Anterior cingulate cortex (tissue), 58 donors: ENCODE results near the gene FAM219A.
A peak's percentile ranks its signal among the peaks of the same experiment; 100 is the strongest.
"Not testable (repeated sequence)": the region's sequence is repeated elsewhere in the genome, so short reads cannot be mapped to it uniquely, and the experiment has no call there.

Experiments
- DNase-seq, 58 donors: peaks; one replicate each; lab custom pipeline; 2025; lab: John Stamatoyannopoulos, UW

Gene FAM219A

DNA sequence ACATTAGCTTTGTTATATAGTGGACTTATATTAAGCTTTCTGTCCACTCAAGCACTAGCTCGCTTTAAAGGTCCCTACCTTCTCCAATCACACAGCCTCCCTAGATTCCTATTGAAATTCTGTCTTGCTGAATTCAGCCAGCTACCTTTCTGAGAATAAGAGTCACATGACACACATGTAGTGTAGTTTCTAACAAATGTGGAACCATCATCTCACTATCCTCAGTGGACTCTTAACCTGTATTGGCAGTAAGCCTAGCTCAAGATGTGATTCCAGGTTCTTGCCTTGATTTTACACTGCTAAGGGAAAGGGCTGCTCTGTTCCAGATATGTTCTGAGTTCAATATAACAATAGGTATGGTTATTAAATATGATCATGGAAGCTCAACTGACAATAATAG, 11.4 kb downstream of the FAM219A start:
- no peak for DNase-seq

DNA sequence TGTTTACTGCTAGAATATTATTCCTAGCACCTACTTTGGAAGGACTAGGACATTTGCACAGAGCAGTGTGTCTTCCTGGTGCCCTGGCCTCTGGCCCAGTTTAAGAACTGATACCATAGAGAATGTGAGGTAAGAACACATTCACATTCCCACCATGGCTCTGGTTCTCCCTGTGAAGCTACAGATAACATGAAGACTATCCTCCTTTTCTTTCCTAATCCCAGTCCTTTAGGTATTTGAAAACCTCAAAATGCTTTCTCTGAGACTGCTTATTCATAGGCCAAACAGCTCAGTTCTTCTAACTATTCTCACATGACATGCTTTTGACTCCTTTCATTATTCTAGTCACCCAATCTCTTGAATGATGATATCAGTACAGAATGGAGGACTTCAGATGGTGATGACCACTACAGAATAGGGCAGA, 11.9 kb downstream of the FAM219A start:
- DNase-seq: no peak

DNA sequence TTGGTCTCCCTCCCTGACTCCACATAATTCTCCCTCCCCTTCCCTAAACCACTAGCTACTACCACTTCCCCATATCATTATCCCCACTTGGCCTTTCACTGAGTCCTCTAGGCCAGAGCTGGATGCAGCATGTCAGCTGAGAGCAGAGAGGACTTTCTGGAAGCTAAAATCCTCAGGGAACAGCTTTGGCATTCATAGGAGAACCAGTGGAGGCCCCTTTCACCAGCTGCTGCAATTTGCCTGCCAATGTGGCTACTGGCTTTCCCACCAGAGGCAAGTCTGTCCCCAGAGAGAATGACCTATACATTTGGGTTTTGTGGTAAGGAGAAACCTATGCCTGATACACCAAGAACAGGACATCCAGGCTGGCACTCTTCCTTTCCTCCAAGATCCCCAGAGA, 14.4 kb downstream of the FAM219A start:
- no peak for DNase-seq

DNA sequence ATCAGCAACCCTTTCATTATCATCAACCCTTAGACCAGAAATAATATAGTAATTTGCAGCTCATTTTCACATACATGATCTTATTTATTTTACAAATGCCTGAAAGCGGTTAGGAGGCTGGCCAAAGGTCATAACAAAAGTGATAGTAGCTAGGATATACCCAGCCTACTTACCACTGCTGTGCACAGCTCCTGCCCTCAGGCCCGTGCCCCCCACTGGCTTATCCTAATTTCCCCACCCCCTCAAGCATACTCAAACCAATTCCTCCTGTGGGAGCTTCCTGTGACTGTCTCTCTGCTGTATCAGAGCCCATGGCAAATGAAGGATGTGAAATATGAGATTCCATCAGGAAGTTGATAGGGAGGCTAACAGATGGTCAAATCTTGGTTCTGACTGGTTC, 14.8 kb downstream of the FAM219A start:
- DNase-seq: no peak

DNA sequence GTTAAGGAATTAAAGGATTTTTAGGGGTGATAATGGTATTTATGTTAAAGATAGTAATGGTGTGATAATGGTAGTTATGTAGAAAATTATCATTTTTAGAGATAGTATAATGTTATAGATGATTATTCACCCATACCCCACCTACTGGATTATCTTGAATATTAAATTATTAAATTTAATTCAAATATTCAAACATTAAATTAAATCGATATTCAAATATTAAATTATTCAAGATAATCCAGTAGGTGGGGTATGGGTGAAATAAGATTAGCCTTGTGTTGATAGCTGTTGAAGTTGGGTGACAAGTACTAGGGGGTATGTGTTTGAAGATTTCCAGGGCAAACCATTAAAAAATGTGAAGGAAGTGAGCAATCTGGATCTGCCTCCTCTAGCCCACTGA, 15.6 kb downstream of the FAM219A start:
- DNase-seq: no peak

DNA sequence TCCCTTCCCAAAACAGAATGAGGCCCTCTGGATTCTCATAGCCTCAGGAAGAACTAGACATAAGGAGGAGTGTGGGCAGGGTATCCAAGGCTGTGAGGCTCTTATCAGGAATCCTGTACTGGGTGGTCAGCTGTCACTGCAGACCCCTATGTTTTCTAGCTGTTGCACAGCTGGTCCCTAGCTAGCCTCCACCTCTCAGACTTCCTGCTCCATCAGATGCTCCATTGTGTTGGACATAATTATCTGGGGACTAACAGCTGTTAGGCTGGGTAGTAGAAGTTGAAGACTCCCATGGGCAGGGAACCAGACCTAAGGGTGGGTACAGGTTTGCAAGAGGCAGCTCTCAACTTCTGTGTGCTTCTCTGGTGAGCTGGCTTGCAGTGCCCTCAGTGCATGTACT, 18.4 kb downstream of the FAM219A start:
- no peak for DNase-seq

DNA sequence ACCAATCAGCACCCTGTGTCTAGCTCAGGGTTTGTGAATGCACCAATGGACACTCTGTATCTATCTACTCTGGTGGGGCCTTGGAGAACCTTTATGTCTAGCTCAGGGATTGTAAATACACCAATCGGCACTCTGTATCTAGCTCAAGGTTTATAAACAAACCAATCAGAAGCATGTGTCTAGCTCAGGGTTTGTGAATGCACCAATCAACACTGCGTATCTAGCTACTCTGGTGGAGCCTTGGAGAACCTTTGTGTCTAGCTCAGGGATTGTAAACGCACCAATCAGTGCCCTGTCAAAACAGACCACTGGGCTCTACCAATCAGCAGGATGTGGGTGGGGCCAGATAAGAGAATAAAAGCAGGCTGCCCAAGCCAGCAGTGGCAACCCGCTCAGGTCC, 19.9 kb downstream of the FAM219A start:
- DNase-seq: not testable (repeated sequence)

DNA sequence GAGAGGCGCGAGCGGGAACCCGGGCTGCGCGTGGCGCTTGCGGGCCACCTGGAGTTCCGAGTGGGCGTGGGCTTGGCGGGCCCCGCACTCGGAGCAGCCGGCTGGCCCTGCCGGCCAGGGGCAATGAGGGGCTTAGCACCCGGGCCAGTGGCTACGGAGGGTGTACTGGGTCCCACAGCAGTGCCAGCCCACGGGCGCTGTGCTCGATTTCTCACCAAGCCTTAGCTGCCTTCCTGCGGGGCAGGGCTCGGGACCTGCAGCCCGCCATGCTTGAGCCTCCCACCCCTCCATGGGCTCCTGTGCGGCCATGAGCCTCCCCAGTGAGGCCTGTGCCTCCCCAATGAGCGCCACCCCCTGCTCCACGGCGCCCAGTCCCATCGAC, 20.5 kb downstream of the FAM219A start:
- DNase-seq: not testable (repeated sequence)

DNA sequence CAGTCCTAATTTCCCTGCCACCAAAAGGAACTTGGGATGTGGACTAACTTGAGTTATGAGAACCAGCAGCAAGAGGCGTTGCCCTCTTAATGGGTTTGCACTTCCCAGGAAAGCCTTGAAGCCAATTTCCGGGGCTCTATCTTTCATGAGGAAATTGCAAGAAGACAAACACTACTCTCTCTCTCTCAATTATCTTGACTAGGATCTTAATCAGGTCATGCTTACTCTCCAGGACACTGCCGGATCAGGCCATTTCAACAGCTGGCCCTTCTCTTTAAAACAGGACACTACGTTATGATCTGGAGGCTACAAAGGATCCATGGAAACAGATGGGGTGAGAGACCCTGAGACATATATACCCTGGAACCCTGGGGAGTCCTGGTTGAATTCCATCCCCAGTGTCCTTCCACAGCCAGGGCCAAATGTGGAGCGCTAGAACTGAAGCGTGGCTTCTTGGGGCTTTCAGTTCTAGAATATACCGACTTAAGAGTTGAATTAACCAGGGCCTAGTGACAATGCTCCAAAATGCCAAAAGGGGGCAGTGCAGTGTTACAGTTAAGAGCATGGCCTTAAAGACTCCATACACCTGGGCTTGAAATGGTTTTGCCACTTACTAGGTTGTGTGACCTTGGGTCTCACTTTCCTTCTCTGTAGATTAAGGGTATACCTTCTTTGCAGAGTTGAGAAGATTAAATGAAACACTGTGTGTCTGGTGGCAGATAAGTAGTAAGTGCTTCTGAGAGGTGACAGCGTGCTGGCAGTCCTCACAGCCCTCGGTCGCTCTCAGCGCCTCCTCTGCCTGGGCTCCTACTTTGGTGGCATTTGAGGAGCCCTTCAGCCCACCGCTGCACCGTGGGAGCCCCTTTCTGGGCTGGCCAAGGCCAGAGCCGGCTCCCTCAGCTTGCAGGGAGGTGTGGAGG, 21.1 kb downstream of the FAM219A start:
- peak in 22 of 58 donors; percentile 1 to 59 (median 16) for DNase-seq

DNA sequence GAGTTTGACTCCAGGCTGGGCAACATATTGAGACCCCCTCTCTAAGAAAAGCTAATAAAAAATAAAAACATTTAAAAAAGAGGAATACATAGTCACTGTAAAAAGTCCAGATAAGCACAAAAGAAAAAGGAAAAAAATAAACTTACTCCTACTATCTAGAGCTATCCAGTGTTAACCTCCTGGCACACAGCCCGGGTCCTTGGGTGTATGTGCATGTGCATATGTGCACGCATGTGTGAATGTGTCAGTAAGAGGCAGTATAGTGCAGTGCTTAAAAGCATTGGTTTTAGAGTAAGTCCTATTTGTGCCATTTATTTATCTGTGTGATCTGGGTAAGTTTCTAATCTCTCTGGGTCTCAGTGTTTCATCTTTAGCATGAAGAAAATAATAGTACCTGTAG, 26.7 kb downstream of the FAM219A start:
- no peak for DNase-seq

DNA sequence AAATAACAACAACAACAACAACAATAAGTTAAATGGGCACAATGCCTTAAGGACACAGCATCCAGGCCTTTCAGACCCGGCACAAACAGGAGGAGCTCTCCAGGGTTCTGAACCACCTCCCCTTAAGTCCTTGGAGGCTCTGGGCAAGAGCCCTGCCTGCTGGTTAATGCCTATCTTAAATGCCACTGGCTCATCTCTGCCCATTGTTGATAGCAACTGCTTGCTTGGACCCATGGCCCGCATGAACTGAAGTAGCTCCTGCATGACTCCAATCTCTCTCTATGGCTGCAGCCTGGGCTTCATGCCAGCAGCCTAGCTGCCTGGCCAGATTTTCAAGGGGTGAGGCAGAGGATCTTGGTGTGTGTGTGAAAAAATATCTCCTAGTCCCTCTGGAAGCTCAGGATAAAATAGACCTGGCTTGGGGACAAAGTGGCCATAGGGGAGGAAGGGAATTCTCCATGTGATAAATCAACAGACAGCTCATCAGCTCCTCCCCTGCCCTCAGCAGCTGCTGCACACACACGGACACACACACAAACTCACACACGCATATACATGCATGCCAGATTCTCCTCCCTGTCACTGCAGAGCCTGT, 27.4 kb downstream of the FAM219A start:
- DNase-seq: peak in 45 of 58 donors; percentile 9 to 74 (median 33)

DNA sequence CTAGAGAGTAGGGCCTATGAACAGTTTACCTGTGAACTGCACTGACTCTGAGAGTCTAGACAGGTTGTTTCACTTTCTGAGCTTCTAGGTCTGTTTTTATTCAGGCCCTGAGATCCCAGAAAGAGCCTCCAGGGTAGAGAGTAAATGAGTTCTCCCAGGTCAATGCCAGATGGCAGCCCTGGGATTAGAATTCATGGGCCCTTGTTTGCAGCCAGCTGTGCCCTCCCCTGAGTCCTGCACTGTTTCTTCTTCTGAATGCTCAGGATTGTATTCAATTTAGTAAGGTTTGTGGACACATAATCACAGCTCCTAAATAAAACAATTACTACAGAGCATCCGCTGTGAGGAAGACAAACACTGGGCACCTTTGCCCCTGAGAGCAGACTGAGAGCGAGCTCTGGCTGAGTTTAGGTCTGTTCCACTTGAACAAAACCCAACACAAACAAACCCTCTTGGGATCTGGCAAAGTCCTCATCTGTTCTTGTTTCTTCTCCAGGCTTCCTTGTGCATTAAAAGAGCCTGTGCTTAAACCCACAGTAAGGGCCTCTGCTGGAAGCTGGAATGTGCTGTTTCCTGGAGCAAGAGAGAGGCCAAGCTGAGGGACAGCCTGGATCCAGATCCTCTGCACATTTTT, 29.9 kb downstream of the FAM219A start:
- peak in 8 of 58 donors; percentile 8 to 54 (median 28) for DNase-seq

DNA sequence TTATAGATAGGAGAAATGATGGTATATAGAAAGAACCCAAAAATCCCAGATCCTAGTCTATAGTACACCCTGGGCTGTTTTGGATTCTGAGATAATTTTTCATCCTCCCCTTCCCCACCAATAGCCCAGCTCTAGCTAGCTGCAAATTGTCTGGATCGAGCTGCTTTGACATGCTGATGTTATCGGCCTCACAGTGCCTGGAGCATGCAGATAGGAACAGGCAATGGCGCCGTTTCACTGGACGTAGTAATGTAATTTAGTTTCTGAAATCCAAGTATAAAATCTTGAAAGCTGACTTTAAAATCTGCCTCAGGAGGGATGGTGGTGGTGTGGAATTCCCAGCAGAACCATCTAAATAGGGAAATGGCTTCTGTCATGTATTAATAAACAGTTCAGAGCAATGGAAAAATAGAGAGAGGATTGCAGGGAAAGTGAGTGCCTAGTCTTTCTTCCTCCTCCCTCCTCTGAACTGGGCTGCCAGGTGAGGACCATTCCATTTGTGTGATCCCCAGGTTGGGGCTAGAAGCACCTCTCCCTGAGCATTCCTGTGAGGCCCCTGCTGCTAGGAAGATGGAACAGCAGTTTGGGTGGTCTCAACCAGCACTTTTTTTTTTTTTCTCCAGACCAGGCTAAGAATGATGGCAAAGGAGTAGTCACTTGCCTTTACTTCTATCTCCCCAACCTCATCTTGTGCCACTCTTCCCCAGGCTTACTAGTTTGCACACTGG, 31.9 kb downstream of the FAM219A start:
- no peak for DNase-seq

DNA sequence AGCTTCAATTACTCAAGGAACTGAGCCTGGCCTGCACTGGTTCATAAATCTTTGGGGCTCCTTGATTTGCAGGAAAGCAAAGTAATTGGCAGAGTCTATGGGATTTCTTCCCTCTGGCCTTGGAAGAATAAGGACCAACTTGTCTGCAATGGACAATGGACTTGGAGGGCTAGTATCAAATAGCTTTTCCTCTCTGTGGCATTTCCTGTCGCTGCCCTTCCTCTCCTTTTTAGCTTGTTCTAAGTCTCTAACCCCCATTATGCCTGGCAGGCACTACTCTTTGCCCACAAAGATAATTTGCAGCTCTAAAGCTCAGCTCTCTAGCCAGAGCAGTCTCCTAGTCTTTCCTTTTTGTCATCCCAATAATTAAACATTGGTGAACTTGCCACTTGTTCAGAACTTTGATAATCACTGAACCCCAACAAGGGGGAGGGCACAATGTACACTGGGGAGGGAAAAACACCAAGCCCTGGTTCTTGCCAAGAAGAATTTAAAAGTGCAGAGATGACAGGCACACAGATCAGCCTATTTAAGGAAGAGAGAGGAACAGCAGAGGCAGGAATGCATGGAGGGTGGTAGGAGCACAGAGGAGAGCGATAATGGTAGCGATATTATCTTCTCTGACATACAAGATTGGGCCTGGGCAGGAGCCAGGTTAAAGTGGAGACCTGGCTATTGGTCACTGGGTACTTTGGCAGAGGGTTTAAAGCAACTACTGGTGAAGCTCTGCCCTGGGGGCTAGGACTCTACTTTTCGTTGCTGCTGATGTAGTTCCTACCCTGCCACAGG, 38.5 kb downstream of the FAM219A start:
- DNase-seq: no peak

DNA sequence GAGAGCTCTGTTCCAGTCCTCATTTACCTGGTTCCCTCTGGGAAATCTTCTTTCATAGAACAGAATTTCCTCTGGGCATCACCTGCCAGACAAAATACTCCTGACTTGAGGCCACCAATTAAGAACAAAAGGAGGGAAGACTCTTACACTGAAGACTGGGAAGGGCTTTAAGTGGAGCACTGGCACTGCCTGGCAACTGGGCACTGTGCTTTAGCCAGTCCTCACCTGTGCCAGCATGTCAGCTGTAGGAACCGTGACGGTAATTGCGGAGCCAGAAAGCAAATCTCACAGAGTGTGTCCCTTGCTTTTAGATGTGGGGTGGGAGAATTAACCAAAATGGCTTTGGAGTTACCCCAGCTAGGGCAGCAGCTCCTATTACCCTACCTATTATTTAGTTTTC, 40.6 kb downstream of the FAM219A start:
- no peak for DNase-seq

DNA sequence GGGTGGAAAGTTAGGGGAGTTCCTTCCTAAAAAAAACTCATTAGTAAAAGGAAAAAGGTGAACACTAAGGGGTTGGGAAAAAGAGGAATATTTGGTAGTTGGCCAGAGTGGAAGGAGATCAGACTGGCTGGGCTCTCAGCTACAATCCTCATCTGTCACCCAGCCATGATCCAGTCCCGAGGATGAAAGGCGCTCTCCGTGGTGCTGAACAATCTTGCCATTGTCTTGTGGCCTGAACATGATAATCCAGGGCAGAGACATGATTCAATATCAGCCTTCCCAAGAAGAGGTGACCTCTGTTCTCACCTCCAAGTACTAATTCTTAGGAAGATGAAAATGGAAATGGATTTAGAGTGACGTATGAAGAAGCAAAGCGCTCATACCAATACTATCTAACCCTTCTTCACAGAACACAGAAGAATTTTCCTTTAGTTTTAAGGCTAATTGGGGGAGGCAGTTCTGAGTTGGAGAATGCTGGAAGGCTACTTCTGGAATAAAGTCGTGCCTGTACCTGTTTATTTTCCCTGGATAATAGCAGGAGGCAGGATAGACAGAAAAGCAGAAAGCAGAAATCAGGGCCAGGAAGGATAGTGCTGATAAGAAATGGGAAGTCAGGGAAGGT, 45.0 kb downstream of the FAM219A start:
- DNase-seq: peak in 17 of 58 donors; percentile 5 to 50 (median 19)

DNA sequence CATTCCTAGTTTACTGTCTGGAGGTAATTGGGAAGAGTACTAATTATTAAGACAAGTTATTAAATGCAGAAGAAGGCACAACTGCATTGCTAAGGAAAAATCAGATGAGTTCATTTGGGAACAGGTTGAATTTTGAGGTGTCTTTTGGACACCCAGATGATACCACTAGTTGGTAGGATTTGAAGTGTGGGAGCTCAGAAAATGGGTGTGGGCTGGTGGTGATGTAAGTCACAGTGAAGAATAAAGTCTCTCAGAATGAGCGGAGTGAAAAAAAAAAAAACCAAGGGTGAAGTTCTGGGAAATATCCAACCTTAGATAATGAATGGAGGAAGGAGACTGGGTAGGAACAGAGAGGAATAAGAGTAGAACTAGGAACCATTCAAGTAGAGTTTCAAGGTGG, 46.0 kb downstream of the FAM219A start:
- no peak for DNase-seq

DNA sequence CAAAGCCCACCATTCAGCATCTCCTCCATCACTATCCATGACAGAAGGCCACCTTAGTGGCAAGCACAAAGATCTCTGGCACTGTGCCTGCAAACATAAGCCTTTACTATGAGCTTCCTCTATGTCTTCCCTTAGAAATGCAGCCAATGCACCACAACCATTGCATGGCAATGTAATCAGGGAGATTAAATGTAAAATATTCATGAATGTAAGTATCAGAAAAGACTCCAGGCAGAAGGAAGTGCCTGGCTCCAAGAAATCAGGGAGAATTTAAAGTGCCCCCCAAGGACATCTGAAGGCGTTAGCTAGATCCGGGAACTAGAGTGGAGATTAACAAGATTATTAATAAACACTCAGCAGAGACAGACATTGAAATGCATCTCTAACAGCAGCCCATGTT, 49.2 kb downstream of the FAM219A start:
- no peak for DNase-seq

DNA sequence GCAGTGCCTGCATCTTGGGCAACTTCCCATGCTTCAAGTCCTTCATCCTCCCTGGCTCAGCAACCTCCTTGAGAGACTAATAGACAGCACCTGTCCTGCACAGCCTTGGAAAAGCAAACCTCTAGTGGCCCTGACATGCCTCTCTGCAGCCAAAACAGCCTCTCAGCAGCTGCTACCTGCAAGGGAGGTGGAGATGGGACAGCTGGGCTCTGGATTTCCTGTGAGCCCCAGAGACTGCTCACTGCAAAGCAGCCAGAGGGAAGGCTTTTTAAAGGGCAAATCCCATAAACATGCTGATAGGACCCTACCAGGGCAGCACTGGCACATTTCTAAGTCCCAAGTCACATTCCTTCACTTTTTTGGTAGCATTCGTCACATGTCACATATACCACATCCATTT, 50.2 kb downstream of the FAM219A start:
- no peak for DNase-seq

DNA sequence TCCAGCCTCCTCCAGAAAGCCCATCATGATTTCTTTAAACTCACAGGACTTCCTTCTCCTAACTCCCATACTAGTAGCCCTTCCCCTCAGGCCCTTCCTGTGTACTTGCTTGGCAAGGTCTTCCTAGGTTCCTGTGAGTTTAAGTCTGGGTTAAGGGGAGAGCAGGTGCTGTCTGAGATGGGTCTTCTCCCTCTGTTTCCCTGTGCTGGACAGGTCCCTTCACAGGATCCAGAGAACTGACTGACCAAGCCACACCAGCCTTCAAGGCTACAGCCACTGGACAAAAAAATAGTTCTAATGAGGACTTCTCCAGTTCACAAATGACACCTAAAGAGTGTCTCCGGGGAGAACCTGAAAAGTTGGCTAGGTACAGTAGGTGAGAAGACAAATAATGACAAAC, 52.2 kb downstream of the FAM219A start:
- no peak for DNase-seq
